ENCODE results near the gene TSR1.

DNA sequence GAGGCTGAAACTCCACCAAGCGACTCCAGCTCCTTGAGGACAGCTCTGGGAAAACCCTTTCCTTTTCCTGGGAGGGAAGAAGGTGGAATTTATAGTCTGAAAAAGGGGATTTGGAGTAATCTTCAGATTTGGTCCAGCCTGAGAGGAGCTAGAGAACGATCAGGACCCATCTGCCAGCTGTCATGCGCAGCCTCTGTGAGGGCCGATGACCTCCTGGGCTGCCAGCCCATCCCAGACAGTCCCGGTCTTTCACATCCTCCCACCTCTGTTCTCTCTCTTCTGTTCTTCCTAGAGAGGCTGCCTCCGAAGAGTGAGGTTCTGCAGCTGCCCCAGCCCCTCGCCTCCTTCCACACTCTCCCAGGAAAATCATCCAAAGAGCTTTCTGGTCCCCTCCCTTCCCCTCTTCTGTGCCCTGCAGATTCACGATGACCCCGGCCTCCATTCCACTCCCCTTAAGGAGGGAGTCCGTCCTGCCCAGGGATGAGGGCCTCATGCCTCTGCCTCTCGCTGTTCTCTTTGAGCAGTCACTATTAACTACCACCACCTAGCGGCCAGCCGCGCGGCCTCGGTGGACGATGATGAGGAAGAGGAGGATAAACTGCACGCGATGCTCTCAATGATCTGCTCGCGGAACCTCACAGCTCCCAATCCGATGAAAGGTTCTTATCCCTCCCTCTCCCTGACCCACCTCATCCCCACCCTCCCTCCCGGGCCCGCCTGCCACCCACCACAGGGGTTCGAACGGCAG lies 30.7 kb upstream of the TSR1 start:
- TF ChIP-seq, protein P1, sequence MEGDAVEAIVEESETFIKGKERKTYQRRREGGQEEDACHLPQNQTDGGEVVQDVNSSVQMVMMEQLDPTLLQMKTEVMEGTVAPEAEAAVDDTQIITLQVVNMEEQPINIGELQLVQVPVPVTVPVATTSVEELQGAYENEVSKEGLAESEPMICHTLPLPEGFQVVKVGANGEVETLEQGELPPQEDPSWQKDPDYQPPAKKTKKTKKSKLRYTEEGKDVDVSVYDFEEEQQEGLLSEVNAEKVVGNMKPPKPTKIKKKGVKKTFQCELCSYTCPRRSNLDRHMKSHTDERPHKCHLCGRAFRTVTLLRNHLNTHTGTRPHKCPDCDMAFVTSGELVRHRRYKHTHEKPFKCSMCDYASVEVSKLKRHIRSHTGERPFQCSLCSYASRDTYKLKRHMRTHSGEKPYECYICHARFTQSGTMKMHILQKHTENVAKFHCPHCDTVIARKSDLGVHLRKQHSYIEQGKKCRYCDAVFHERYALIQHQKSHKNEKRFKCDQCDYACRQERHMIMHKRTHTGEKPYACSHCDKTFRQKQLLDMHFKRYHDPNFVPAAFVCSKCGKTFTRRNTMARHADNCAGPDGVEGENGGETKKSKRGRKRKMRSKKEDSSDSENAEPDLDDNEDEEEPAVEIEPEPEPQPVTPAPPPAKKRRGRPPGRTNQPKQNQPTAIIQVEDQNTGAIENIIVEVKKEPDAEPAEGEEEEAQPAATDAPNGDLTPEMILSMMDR (IDR thresholded peaks at IDR 0.05; ENCODE audit: insufficient read depth, low read depth, low read length) = peak; percentile 17
- TF ChIP-seq EZH2 (IDR thresholded peaks at IDR 0.05; ENCODE audit: insufficient read depth, low read length) = no peak
